HS-5 (cell line): Measurements from ENCODE around the gene CEMIP.

Experiments used
- DNase-seq: peaks from one replicate; pipeline ENCODE4 v3.0.0-alpha.2; 2012; ENCODE audit warnings: low read depth

CEMIP gene

GRCh38 chr15:80787316-80787715 lies 8.1 kb downstream of the CEMIP start:
- DNase-seq = no peak

- no peak for DNase-seq
Observed at GRCh38 chr15:80788536-80788935, 9.4 kb downstream of the CEMIP start.

- no peak for DNase-seq
Observed at GRCh38 chr15:80789296-80789695, 10.1 kb downstream of the CEMIP start.

- no peak for DNase-seq
Observed at GRCh38 chr15:80789796-80790195, 10.6 kb downstream of the CEMIP start.

- DNase-seq = no peak
Observed at GRCh38 chr15:80790236-80790635, 11.1 kb downstream of the CEMIP start.

GRCh38 chr15:80791004-80791403 lies 11.8 kb downstream of the CEMIP start:
- no peak for DNase-seq

- no peak for DNase-seq
Observed at GRCh38 chr15:80796407-80796806, 17.2 kb downstream of the CEMIP start.

- no peak for DNase-seq
Observed at GRCh38 chr15:80798911-80799310, 19.7 kb downstream of the CEMIP start.

- DNase-seq = no peak
Observed at GRCh38 chr15:80800067-80800466, 20.9 kb downstream of the CEMIP start.

- DNase-seq = no peak
Observed at GRCh38 chr15:80801891-80802680, 22.9 kb downstream of the CEMIP start.

GRCh38 chr15:80803580-80804525 lies 24.7 kb downstream of the CEMIP start:
- no peak for DNase-seq

GRCh38 chr15:80804970-80805495 lies 25.9 kb downstream of the CEMIP start:
- DNase-seq = no peak

GRCh38 chr15:80811781-80812315 lies 32.7 kb downstream of the CEMIP start:
- DNase-seq = no peak

- DNase-seq = no peak
Observed at GRCh38 chr15:80815106-80815505, 35.9 kb downstream of the CEMIP start.

GRCh38 chr15:80816049-80816653 lies 37.0 kb downstream of the CEMIP start:
- no peak for DNase-seq

GRCh38 chr15:80816936-80817335 lies 37.8 kb downstream of the CEMIP start:
- DNase-seq = no peak

- no peak for DNase-seq
Observed at GRCh38 chr15:80817901-80818300, 38.7 kb downstream of the CEMIP start.

GRCh38 chr15:80819001-80819400 lies 39.8 kb downstream of the CEMIP start:
- DNase-seq = no peak

GRCh38 chr15:80820092-80820491 lies 40.9 kb downstream of the CEMIP start:
- DNase-seq = no peak

GRCh38 chr15:80822256-80822655 lies 43.1 kb downstream of the CEMIP start:
- DNase-seq = no peak

- DNase-seq = no peak
Observed at GRCh38 chr15:80822676-80823075, 43.5 kb downstream of the CEMIP start.

GRCh38 chr15:80823120-80823519 lies 44.0 kb downstream of the CEMIP start:
- DNase-seq = no peak
